DOHH2 (cell line): ENCODE data around the gene ZMAT2.

Experiments used
- H3F3A ChIP-seq: fragments of 200-600 bp; sonication (generic), shearing (Covaris generic); 2 replicates; pipeline ENCODE4 v1.6.0; 2016; ENCODE audit warnings: antibody characterized with exemption, mild to moderate bottlenecking; ENCODE audit not compliant: control insufficient read depth, insufficient read depth
- H3K27ac ChIP-seq: fragments of 200-600 bp; sonication (generic); 2 replicates; pipeline ENCODE4 v1.5.1; 2014; ENCODE audit warnings: low read depth, mild to moderate bottlenecking, low read length, moderate library complexity
- H3K27me3 ChIP-seq: fragments of 200-600 bp; sonication (generic); 2 replicates; pipeline ENCODE4 v1.6.1; 2014; ENCODE audit warnings: mild to moderate bottlenecking, low read length, mixed read lengths; ENCODE audit not compliant: control insufficient read depth
- H3K36me3 ChIP-seq: fragments of 200-600 bp; sonication (generic); 2 replicates; pipeline ENCODE4 v1.6.1; 2014; ENCODE audit warnings: mild to moderate bottlenecking, low read length, moderate library complexity, mixed read lengths; ENCODE audit not compliant: control insufficient read depth
- H3K4me1 ChIP-seq: fragments of 200-600 bp; sonication (generic); 2 replicates; pipeline ENCODE4 v1.6.1; 2014; ENCODE audit warnings: mild to moderate bottlenecking, low read length, mixed read lengths; ENCODE audit not compliant: control insufficient read depth
- H3K4me2 ChIP-seq: fragments of 200-600 bp; sonication (generic); 2 replicates; pipeline ENCODE4 v1.6.0; 2014; ENCODE audit warnings: mild to moderate bottlenecking, low read length, moderate library complexity
- H3K4me3 ChIP-seq: fragments of 200-600 bp; sonication (generic); 2 replicates; pipeline ENCODE4 v1.5.1; 2014; ENCODE audit warnings: mild to moderate bottlenecking, low read length, mixed read lengths
- H3K79me2 ChIP-seq: fragments of 200-600 bp; sonication (generic); 2 replicates; pipeline ENCODE4 v1.6.1; 2014; ENCODE audit warnings: mild to moderate bottlenecking, low read length, mixed read lengths; ENCODE audit not compliant: control insufficient read depth
- H3K9me2 ChIP-seq: fragments of 200-600 bp; sonication (generic); replicated peaks from 2 replicates; pipeline ENCODE4 v1.6.1; 2014; ENCODE audit warnings: mild to moderate bottlenecking, low read length, mixed read lengths; ENCODE audit not compliant: control insufficient read depth
- H3K9me3 ChIP-seq: fragments of 200-600 bp; sonication (generic); 2 replicates; pipeline ENCODE4 v1.6.1; 2014; ENCODE audit warnings: antibody characterized with exemption, low read length, mixed read lengths; ENCODE audit not compliant: control insufficient read depth, insufficient read depth
- H4K20me1 ChIP-seq: fragments of 200-600 bp; sonication (generic); 2 replicates; pipeline ENCODE4 v1.6.0; 2014; ENCODE audit warnings: low read depth, mild to moderate bottlenecking, antibody characterized with exemption, low read length, moderate library complexity; ENCODE audit not compliant: control insufficient read depth, insufficient read depth
- CTCF ChIP-seq: fragments of 200-600 bp; sonication (generic); IDR thresholded peaks from one replicate; pipeline ENCODE4 v1.5.1; 2014; ENCODE audit warnings: antibody characterized with exemption, mild to moderate bottlenecking, low read depth, low read length; ENCODE audit not compliant: poor library complexity, severe bottlenecking
- EZH2phosphoT487 ChIP-seq: fragments of 200-600 bp; sonication (generic); IDR thresholded peaks from 2 replicates; pipeline ENCODE4 v1.6.1; 2017; ENCODE audit warnings: borderline replicate concordance, mild to moderate bottlenecking, antibody characterized with exemption, low read length, moderate library complexity, mixed read lengths

Gene ZMAT2

GRCh38 chr5:140690941-140691924 lies 9.0 kb upstream of the ZMAT2 start, which contains the start of the genes HARS1 and HARS2:
Gene HARS1, minus strand, starts transcription at chr5:140691370. Its CDS starts 66 bp downstream, at chr5:140691304.
Gene HARS2, plus strand, starts transcription at chr5:140691455. Its CDS starts 194 bp downstream, at chr5:140691649.
- no peaks in the 10 kb centered on the region for H3K9me2 ChIP-seq
- peak within 1 kb of the TSS; percentile 92 for H3K4me3 ChIP-seq
- no peaks in the 10 kb centered on the region for H4K20me1 ChIP-seq
- no peaks in the 10 kb centered on the region for H3K27me3 ChIP-seq
- peak within 1 kb of the TSS; percentile 36 for H3K27ac ChIP-seq
- peak within 1 kb of the TSS; percentile 85 for H3K4me2 ChIP-seq
- no peaks in the 10 kb centered on the region for H3K9me3 ChIP-seq
- H3K4me1 ChIP-seq, result peaks cover 17% of the 10 kb centered on the region
- peaks cover 59% of the 10 kb centered on the region for H3K36me3 ChIP-seq
- TF ChIP-seq CTCF, result no peak
- TF ChIP-seq EZH2phosphoT487, result no peak
- H3K79me2 ChIP-seq, result peaks cover 66% of the 10 kb centered on the region
- no peaks in the 10 kb centered on the region for H3F3A ChIP-seq

GRCh38 chr5:140694276-140694675 lies 6.0 kb upstream of the ZMAT2 start:
- H3K4me1 ChIP-seq, result peaks cover 17% of the 10 kb centered on the region
- no peaks in the 10 kb centered on the region for H3K27me3 ChIP-seq
- TF ChIP-seq CTCF (no peak), EZH2phosphoT487 (no peak)
- peaks cover 49% of the 10 kb centered on the region for H3K79me2 ChIP-seq
- H3K4me3 ChIP-seq, result no peak overlapping the region
- H3K36me3 ChIP-seq, result peaks cover 66% of the 10 kb centered on the region
- H3F3A ChIP-seq, result no peaks in the 10 kb centered on the region; the same call in 1 of the 2 replicates
- no peaks in the 10 kb centered on the region for H3K9me2 ChIP-seq
- H3K9me3 ChIP-seq, result no peaks in the 10 kb centered on the region
- no peak overlapping the region for H3K27ac ChIP-seq
- H4K20me1 ChIP-seq, result no peaks in the 10 kb centered on the region
- H3K4me2 ChIP-seq, result no peak overlapping the region

- H3K27ac ChIP-seq, result no peak overlapping the region
- no peaks in the 10 kb centered on the region; the same call in 1 of the 2 replicates for H3F3A ChIP-seq
- peaks cover 40% of the 10 kb centered on the region for H3K79me2 ChIP-seq
- H3K27me3 ChIP-seq, result no peaks in the 10 kb centered on the region
- TF ChIP-seq CTCF, result no peak
- TF ChIP-seq EZH2phosphoT487, result no peak
- 0 out of 2 replicates have a peak, but pooled peaks cover 5% of the 10 kb centered on the region for H4K20me1 ChIP-seq
- no peaks in the 10 kb centered on the region for H3K9me3 ChIP-seq
- peaks cover 19% of the 10 kb centered on the region for H3K4me1 ChIP-seq
- no peak overlapping the region for H3K4me3 ChIP-seq
- peaks cover 83% of the 10 kb centered on the region for H3K36me3 ChIP-seq
- H3K9me2 ChIP-seq, result no peaks in the 10 kb centered on the region
- H3K4me2 ChIP-seq, result no peak overlapping the region
Measured at GRCh38 chr5:140696891-140697492, 3.3 kb upstream of the ZMAT2 start.
